Activated B cell treated with CpG ODN at 0.5 μM for 24 hours (primary cell): ENCODE data around the gene PARP16. TPM values are rescaled to one million over a fixed set of nuclear protein-coding genes. Genes with fewer than 3 reads are reported as not detected.
"Not testable (repeated sequence)": the region's sequence is repeated elsewhere in the genome, so short reads cannot be mapped to it uniquely, and the experiment has no call there.

ENCODE experiments used
- ATAC-seq: fragments of 200-7000 bp; cut with Tn5 transposase; one replicate; pipeline ENCODE4 v1.10.0; 2021; ENCODE audit warnings: low read depth, mild to moderate bottlenecking, moderate library complexity
- CTCF ChIA-PET: fragments of 350-600 bp; sonication (Branson Sonifier 250); formaldehyde crosslinking; loops from one replicate; lab custom pipeline; 2021; ENCODE audit warnings: antibody characterized with exemption; lab: Charles Lee
- POLR2A ChIA-PET: fragments of 350-600 bp; sonication (Branson Sonifier 250); formaldehyde crosslinking; loops from one replicate; lab custom pipeline; 2021; ENCODE audit warnings: antibody characterized with exemption; lab: Charles Lee
- DNase-seq: peaks from one replicate; pipeline ENCODE4 v3.0.0; 2022
- H3K27ac Mint-ChIP-seq: one replicate; pipeline ENCODE4 v1.8.0; 2020; ENCODE audit warnings: mixed read lengths
- H3K27me3 Mint-ChIP-seq: one replicate; pipeline ENCODE4 v1.8.0; 2021; ENCODE audit warnings: mixed read lengths
- H3K36me3 Mint-ChIP-seq: one replicate; pipeline ENCODE4 v1.8.0; 2021; ENCODE audit warnings: low read depth, mixed read lengths
- H3K4me1 Mint-ChIP-seq: one replicate; pipeline ENCODE4 v1.8.0; 2021; ENCODE audit warnings: mixed read lengths
- H3K4me3 Mint-ChIP-seq: one replicate; pipeline ENCODE4 v1.8.0; 2020; ENCODE audit warnings: mild to moderate bottlenecking, mixed read lengths
- H3K9me3 Mint-ChIP-seq: one replicate; pipeline ENCODE4 v1.8.0; 2020; ENCODE audit warnings: mixed read lengths
- intact Hi-C: fragments of 100-400 bp; cut with micrococcal nuclease; formaldehyde crosslinking; loops from one replicate; pipeline ENCODE4 v1.15.1; 2024
- total RNA-seq: library from RNA; stranded (reverse); gene quantifications from 2 replicates; pipeline ENCODE4 v1.2.3, GENCODE V29; 2022
- TF ChIP-seq, protein P1 (sequence below): fragments of 200-600 bp; IDR thresholded peaks from one replicate; pipeline ENCODE4 v1.8.0; 2022; ENCODE audit warnings: antibody characterized with exemption, mild to moderate bottlenecking

The PARP16 gene
- total RNA-seq, 1 donor from 2014 or later = 11.5 TPM

DNA sequence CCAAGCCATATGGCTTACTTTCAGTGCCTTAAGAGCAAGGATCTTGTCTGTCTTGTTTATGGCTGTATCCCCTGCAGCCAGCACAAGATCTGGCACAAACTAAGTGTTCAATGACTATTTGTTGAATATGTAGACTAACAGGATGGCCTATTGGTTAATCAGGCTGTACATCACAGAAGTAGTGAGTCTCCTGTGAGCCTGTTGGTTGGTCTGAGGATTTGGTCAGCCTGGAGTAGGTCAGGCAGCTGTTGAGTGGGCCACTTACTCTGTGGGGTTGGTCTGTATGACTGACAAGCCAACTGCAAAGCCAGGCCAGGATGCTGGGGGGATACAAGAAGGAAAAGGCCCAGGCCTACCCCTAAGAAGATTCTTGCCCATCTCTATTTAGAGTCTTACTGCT, 42.0 kb downstream of the PARP16 start:
- H3K36me3 Mint-ChIP-seq = peaks cover 9% of the 10 kb centered on the region
- DNase-seq (no peak), ATAC-seq (no peak)
- CTCF ChIA-PET = no interaction called here
- H3K9me3 Mint-ChIP-seq = no peaks in the 10 kb centered on the region
- POLR2A ChIA-PET = no interaction called here
- no peak overlapping the region for H3K4me3 Mint-ChIP-seq
- no peak overlapping the region for H3K27ac Mint-ChIP-seq
- intact Hi-C loops = no loop called here
- no peaks in the 10 kb centered on the region for H3K27me3 Mint-ChIP-seq
- TF ChIP-seq, protein P1, sequence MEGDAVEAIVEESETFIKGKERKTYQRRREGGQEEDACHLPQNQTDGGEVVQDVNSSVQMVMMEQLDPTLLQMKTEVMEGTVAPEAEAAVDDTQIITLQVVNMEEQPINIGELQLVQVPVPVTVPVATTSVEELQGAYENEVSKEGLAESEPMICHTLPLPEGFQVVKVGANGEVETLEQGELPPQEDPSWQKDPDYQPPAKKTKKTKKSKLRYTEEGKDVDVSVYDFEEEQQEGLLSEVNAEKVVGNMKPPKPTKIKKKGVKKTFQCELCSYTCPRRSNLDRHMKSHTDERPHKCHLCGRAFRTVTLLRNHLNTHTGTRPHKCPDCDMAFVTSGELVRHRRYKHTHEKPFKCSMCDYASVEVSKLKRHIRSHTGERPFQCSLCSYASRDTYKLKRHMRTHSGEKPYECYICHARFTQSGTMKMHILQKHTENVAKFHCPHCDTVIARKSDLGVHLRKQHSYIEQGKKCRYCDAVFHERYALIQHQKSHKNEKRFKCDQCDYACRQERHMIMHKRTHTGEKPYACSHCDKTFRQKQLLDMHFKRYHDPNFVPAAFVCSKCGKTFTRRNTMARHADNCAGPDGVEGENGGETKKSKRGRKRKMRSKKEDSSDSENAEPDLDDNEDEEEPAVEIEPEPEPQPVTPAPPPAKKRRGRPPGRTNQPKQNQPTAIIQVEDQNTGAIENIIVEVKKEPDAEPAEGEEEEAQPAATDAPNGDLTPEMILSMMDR = no peak
- H3K4me1 Mint-ChIP-seq = peaks cover 2% of the 10 kb centered on the region

DNA sequence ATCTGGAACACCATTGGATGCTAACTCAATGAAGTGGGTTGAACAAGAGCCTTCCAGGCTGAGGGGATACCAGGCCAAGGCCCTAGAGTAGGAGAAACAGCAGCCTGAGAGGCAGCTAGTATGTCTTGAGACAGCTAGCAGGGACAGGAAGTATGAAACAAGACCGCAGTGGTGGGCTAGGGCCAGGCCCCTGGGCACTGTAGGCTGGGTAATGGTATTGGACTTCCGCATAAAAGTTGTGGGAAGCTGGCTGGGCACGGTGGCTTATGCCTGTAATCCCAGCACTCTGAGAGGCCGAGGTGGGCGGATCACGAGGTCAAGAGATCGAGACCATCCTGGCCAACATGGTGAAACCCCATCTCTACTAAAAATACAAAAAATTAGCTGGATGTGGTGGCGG, 50.2 kb downstream of the PARP16 start:
- CTCF ChIA-PET = not testable (repeated sequence)

DNA sequence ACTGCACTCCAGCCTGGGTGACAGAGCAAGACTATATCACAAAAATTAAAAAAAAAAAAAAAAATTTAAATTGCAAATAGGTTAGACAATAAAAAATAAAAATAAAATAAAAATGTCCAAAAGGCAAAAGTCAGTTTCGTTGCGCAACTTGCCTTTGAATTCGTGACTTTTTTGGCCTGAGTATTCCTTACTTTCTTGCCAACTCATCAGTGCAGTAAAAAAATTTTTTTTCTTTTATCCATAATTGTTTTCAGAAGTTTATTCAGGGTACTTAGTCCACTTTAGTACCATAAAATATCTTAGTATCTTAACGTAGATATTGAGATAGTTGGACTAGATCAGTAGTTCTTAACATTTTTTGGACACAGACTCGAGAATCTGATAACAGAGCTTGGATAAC, 53.0 kb downstream of the PARP16 start:
- H3K36me3 Mint-ChIP-seq = no peaks in the 10 kb centered on the region
- DNase-seq (no peak), ATAC-seq (no peak)
- POLR2A ChIA-PET = no interaction called here
- intact Hi-C loops = loop anchor here (1.0 kb wide), 1 partner anchor 26 kb away; no protein-coding TSS in a partner anchor
- no peaks in the 10 kb centered on the region for H3K4me1 Mint-ChIP-seq
- no peak overlapping the region for H3K27ac Mint-ChIP-seq
- no peak overlapping the region for H3K4me3 Mint-ChIP-seq
- TF ChIP-seq, protein P1 = no peak
- no peaks in the 10 kb centered on the region for H3K27me3 Mint-ChIP-seq
- H3K9me3 Mint-ChIP-seq = no peaks in the 10 kb centered on the region
- CTCF ChIA-PET = no interaction called here

More for the DNA sequence above, 50.2 kb downstream of the PARP16 start:
- POLR2A ChIA-PET = interaction anchor here (0.7 kb wide), 1 partner anchor 1074 kb away, joined by 4 read pairs; the partner anchor contains the start of gene PPIB
- DNase-seq, ATAC-seq, H3K4me1 Mint-ChIP-seq, H3K27ac Mint-ChIP-seq, H3K27me3 Mint-ChIP-seq, H3K9me3 Mint-ChIP-seq, H3K4me3 Mint-ChIP-seq, intact Hi-C loops, H3K36me3 Mint-ChIP-seq: not testable (repeated sequence)

DNA sequence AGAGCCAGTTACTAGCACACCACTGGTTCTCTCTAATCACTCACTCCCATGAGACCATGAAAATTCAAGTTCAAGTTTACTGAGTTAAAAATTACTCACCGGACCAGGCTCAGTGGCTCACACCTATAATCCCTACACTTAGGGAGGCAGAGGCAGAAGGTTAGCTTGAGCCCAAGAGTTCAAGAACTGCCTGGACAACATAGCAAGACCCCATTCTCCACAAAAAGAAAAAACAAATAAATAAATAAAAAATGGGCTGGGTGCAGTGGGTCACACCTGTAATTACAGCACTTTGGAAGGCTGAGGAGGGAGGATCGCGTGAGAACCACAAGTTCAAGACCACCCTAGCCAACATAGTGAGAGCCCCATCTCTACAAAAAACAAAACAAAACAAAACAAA, 54.2 kb downstream of the PARP16 start:
- TF ChIP-seq, protein P1 = no peak
- Mint-ChIP-seq H3K4me1 (no peaks in the 10 kb centered on the region), H3K36me3 (no peaks in the 10 kb centered on the region), H3K27me3 (no peaks in the 10 kb centered on the region), H3K27ac (no peak overlapping the region), H3K4me3 (no peak overlapping the region), H3K9me3 (no peaks in the 10 kb centered on the region)
- POLR2A ChIA-PET = no interaction called here
- intact Hi-C loops = no loop called here
- DNase-seq (no peak), ATAC-seq (no peak)
- CTCF ChIA-PET = no interaction called here

DNA sequence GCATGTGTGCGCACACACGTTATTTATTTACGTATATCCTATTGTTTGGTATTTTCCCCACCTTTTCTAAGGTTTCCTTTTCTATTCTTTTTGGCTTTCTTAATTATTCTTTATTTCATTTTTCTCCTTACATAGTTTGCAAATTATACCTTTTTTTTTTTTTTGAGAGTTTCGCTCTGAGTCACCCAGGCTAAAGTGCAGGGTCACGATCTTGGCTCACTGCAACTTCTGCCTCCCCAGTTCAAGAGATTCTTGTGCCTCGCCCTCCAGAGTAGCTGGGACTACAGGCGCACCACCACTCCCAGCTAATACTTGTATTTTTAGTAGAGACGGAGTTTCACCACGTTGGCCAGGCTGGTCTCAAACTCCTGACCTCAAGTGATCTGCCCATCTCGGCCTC, 55.4 kb downstream of the PARP16 start:
- TF ChIP-seq, protein P1 = no peak
- ChIA-PET CTCF (no interaction called here), POLR2A (no interaction called here)
- DNase-seq (no peak), ATAC-seq (no peak)
- Mint-ChIP-seq H3K27me3 (no peaks in the 10 kb centered on the region), H3K27ac (no peak overlapping the region), H3K36me3 (no peaks in the 10 kb centered on the region), H3K9me3 (no peaks in the 10 kb centered on the region), H3K4me1 (no peaks in the 10 kb centered on the region), H3K4me3 (no peak overlapping the region)
- intact Hi-C loops = no loop called here

DNA sequence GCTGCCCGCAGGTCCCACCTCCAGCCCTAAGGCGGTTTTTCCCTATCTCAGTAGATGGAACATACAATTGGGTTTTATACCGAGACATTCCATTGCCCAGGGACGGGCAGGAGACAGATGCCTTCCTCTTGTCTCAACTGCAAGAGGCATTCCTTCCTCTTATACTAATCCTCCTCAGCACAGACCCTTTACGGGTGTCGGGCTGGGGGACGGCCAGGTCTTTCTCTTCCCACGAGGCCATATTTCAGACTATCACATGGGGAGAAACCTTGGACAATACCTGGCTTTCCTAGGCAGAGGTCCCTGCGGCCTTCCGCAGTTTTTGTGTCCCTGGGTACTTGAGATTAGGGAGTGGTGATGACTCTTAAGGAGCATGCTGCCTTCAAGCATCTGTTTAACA, 59.8 kb downstream of the PARP16 start:
- H3K4me3 Mint-ChIP-seq, intact Hi-C loops, DNase-seq, H3K27ac Mint-ChIP-seq, POLR2A ChIA-PET, H3K9me3 Mint-ChIP-seq, CTCF ChIA-PET, H3K36me3 Mint-ChIP-seq, H3K27me3 Mint-ChIP-seq, ATAC-seq, H3K4me1 Mint-ChIP-seq: not testable (repeated sequence)
